A549 (cell line): ENCODE data around the gene ART1.

Experiments
- EP300 ChIP-seq, 2 experiments: fragments of >200 bp; sonication (Bioruptor Twin); formaldehyde crosslinking; IDR thresholded peaks; 2 replicates in 1 of 2; 3 replicates in 1 of 2; pipeline ENCODE4 v1.6.1; 2016 to 2017
- FOSL2 ChIP-seq, 2 experiments: fragments of 450-650 bp in 1 of 2; fragments of >200 bp in 1 of 2; sonication (Bioruptor Twin) in 1 of 2; formaldehyde crosslinking; IDR thresholded peaks; 2 replicates each; pipeline versions ENCODE4 v1.5.0 to v1.6.1; 2016 to 2020; ENCODE audit warnings: mild to moderate bottlenecking in 1 of 2, moderate library complexity in 1 of 2
- JUN ChIP-seq, 2 experiments: fragments of >200 bp; sonication (Bioruptor Twin); formaldehyde crosslinking; IDR thresholded peaks; 2 replicates in 1 of 2; 3 replicates in 1 of 2; pipeline ENCODE4 v1.6.1; 2016 to 2017
- KDM1A ChIP-seq: fragments of 200-600 bp; sonication (generic); IDR thresholded peaks from 2 replicates; pipeline ENCODE4 v1.6.1; 2016; ENCODE audit warnings: low read depth, mild to moderate bottlenecking
- MAZ ChIP-seq: fragments of 150-350 bp; IDR thresholded peaks from 2 replicates; pipeline ENCODE4 v1.6.1; 2014; ENCODE audit warnings: antibody characterized with exemption, low read depth, low read length, borderline replicate concordance
- PHF8 ChIP-seq: fragments of 200-600 bp; sonication (generic); IDR thresholded peaks from 2 replicates; pipeline ENCODE4 v1.6.1; 2016; ENCODE audit warnings: low read depth, mild to moderate bottlenecking, antibody characterized with exemption, moderate library complexity, borderline replicate concordance
- POLR2A ChIP-seq: IDR thresholded peaks from 2 replicates; pipeline ENCODE4 v1.6.1; 2012; ENCODE audit warnings: mild to moderate bottlenecking, low read length
- RARB ChIP-seq: fragments of 250-450 bp; sonication (Bioruptor Pico); IDR thresholded peaks from 2 replicates; pipeline ENCODE4 v1.8.0; 2021; ENCODE audit warnings: mild to moderate bottlenecking, moderate library complexity
- SMC3 ChIP-seq: fragments of >200 bp; sonication (Bioruptor Twin); formaldehyde crosslinking; IDR thresholded peaks from 3 replicates; pipeline ENCODE4 v1.6.1; 2018; ENCODE audit warnings: inconsistent platforms
- TFCP2L1 ChIP-seq: fragments of 250-450 bp; sonication (Bioruptor Pico); IDR thresholded peaks from 2 replicates; pipeline ENCODE4 v1.5.0; 2021; ENCODE audit warnings: mild to moderate bottlenecking
- TF ChIP-seq, protein P1 (sequence below): fragments of 200-600 bp; sonication (generic); IDR thresholded peaks from 2 replicates; pipeline ENCODE4 v1.6.1; 2016; ENCODE audit warnings: antibody characterized with exemption, mild to moderate bottlenecking, moderate library complexity
- TF ChIP-seq, protein P2 (sequence below): fragments of >200 bp; sonication (Bioruptor Twin); formaldehyde crosslinking; IDR thresholded peaks from 3 replicates; pipeline ENCODE4 v1.5.1; 2016

DNA sequence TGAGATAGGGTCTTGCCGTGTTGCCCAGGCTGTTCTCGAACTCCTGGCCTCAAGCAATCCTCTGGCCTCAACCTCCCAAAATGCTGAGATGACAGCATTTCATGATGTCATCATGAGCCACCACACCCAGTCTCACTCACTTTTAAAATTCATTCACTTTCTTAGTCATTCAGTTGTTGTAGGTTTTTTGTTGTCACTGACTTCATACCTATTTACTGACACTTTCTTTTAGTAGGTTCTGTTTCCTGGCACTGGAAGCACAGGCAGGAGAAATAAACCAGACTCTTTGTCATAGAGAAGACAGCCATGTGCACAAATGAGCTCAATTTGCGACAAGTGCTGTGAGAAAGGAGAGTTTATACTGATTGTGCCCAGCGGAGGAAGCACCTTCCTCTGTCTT is 13.6 kb upstream of the ART1 start:
- TF ChIP-seq POLR2A (no peak), SMC3 (no peak), KDM1A (no peak), EP300 (IDR thresholded peaks at IDR 0.05) (no peak), TFCP2L1 (CRISPR knock-in tag) (no peak), MAZ (no peak), FOSL2 (IDR thresholded peaks at IDR 0.05) (no peak), FOSL2 (CRISPR knock-in tag; IDR thresholded peaks at IDR 0.05) (no peak), PHF8 (no peak), JUN (IDR thresholded peaks at IDR 0.05) (no peak), RARB (CRISPR knock-in tag) (no peak)
- TF ChIP-seq, protein P1, sequence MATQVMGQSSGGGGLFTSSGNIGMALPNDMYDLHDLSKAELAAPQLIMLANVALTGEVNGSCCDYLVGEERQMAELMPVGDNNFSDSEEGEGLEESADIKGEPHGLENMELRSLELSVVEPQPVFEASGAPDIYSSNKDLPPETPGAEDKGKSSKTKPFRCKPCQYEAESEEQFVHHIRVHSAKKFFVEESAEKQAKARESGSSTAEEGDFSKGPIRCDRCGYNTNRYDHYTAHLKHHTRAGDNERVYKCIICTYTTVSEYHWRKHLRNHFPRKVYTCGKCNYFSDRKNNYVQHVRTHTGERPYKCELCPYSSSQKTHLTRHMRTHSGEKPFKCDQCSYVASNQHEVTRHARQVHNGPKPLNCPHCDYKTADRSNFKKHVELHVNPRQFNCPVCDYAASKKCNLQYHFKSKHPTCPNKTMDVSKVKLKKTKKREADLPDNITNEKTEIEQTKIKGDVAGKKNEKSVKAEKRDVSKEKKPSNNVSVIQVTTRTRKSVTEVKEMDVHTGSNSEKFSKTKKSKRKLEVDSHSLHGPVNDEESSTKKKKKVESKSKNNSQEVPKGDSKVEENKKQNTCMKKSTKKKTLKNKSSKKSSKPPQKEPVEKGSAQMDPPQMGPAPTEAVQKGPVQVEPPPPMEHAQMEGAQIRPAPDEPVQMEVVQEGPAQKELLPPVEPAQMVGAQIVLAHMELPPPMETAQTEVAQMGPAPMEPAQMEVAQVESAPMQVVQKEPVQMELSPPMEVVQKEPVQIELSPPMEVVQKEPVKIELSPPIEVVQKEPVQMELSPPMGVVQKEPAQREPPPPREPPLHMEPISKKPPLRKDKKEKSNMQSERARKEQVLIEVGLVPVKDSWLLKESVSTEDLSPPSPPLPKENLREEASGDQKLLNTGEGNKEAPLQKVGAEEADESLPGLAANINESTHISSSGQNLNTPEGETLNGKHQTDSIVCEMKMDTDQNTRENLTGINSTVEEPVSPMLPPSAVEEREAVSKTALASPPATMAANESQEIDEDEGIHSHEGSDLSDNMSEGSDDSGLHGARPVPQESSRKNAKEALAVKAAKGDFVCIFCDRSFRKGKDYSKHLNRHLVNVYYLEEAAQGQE: no peak
- TF ChIP-seq, protein P2, sequence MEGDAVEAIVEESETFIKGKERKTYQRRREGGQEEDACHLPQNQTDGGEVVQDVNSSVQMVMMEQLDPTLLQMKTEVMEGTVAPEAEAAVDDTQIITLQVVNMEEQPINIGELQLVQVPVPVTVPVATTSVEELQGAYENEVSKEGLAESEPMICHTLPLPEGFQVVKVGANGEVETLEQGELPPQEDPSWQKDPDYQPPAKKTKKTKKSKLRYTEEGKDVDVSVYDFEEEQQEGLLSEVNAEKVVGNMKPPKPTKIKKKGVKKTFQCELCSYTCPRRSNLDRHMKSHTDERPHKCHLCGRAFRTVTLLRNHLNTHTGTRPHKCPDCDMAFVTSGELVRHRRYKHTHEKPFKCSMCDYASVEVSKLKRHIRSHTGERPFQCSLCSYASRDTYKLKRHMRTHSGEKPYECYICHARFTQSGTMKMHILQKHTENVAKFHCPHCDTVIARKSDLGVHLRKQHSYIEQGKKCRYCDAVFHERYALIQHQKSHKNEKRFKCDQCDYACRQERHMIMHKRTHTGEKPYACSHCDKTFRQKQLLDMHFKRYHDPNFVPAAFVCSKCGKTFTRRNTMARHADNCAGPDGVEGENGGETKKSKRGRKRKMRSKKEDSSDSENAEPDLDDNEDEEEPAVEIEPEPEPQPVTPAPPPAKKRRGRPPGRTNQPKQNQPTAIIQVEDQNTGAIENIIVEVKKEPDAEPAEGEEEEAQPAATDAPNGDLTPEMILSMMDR: no peak
